Natural killer cell (primary cell): ENCODE results near the gene KLF8. TPM values are rescaled to one million over a fixed set of nuclear protein-coding genes. Genes with fewer than 3 reads are reported as not detected.

ENCODE experiments used
- ATAC-seq, 3 donors: fragments of 150-1000 bp in 2 of 3; fragments of 200-7000 bp in 1 of 3; cut with Tn5 transposase; 1 replicate in 1 of 3; 2 replicates in 2 of 3; pipeline ENCODE4 v1.10.0; 2021; ENCODE audit warnings: mild to moderate bottlenecking in 2 of 3, moderate library complexity in 2 of 3
- DNase-seq, 2 donors: peaks; one replicate each; pipeline versions ENCODE4 v3.0.0 to v3.0.0-alpha.2; 2013 to 2021; ENCODE audit warnings: mixed read lengths in 1 of 2
- H3K27ac ChIP-seq: one replicate; pipeline ENCODE4 v1.5.1; 2013; ENCODE audit warnings: mild to moderate bottlenecking, low read length
- H3K27me3 ChIP-seq: one replicate; pipeline ENCODE4 v1.6.1; 2013; ENCODE audit warnings: low read length; ENCODE audit not compliant: control insufficient read depth, insufficient read depth
- H3K36me3 ChIP-seq: one replicate; pipeline ENCODE4 v1.6.1; 2013; ENCODE audit warnings: low read length; ENCODE audit not compliant: control insufficient read depth, insufficient read depth
- H3K4me1 ChIP-seq: one replicate; pipeline ENCODE4 v1.6.1; 2013; ENCODE audit warnings: low read length; ENCODE audit not compliant: control insufficient read depth, insufficient read depth
- H3K4me3 ChIP-seq: one replicate; pipeline ENCODE4 v1.5.1; 2013; ENCODE audit warnings: low read length
- H3K9me3 ChIP-seq: one replicate; pipeline ENCODE4 v1.6.1; 2013; ENCODE audit warnings: low read length; ENCODE audit not compliant: control insufficient read depth, insufficient read depth
- H3K27ac Mint-ChIP-seq, 2 donors: one replicate each; pipeline ENCODE4 v1.8.0; 2022; ENCODE audit warnings: mild to moderate bottlenecking in 2 of 2, mixed read lengths in 2 of 2, moderate library complexity in 1 of 2
- H3K27me3 Mint-ChIP-seq, 2 donors: one replicate each; pipeline ENCODE4 v1.8.0; 2022; ENCODE audit warnings: low read depth in 2 of 2, mixed read lengths in 2 of 2
- H3K36me3 Mint-ChIP-seq: one replicate; pipeline ENCODE4 v1.8.0; 2022; ENCODE audit warnings: mixed read lengths
- H3K4me1 Mint-ChIP-seq, 2 donors: one replicate each; pipeline ENCODE4 v1.8.0; 2022; ENCODE audit warnings: mixed read lengths in 2 of 2
- H3K4me3 Mint-ChIP-seq: one replicate; pipeline ENCODE4 v1.8.0; 2022; ENCODE audit warnings: mild to moderate bottlenecking, moderate library complexity, mixed read lengths
- H3K9me3 Mint-ChIP-seq, 2 donors: one replicate each; pipeline ENCODE4 v1.8.0; 2022; ENCODE audit warnings: mixed read lengths in 2 of 2
- CTCF ChIP-seq: fragments of 200-600 bp; IDR thresholded peaks from one replicate; pipeline ENCODE4 v1.8.0; 2022; ENCODE audit warnings: antibody characterized with exemption
- WGBS: methylation state at CpG from one replicate; pipeline ENCODE4 v1.1.7; 2013; ENCODE audit warnings: missing lambda C conversion rate; ENCODE audit not compliant: insufficient coverage; 5-methylcytosine and 5-hydroxymethylcytosine counted together
- intact Hi-C: fragments of 100-400 bp; cut with micrococcal nuclease; formaldehyde crosslinking; loops from one replicate; pipeline ENCODE4 v1.14.2; 2022
- total RNA-seq, 4 donors: library from RNA; stranded (reverse); fragments of 120-200 nt in 1 of 4; gene quantifications; one replicate each; pipeline versions ENCODE4 v1.2.3 to v1.2.4, GENCODE V29; 2013 to 2022

The KLF8 gene
- total RNA-seq, 3 donors from 2014 or later (not counting 1 experiment from before 2014, with no cell fraction given), result 6.7 to 11.9 (median 11.2) TPM

GRCh38 chrX:56278692-56279091, 46.5 kb downstream of the KLF8 start:
- no peaks in the 10 kb centered on the region for H3K4me1 ChIP-seq
- peaks cover 0 to 9% of the 10 kb centered on the region in 2 donors for H3K27me3 Mint-ChIP-seq
- H3K27me3 ChIP-seq, result no peaks in the 10 kb centered on the region
- no peak for TF ChIP-seq CTCF
- H3K27ac Mint-ChIP-seq, result no peak overlapping the region
- H3K4me3 Mint-ChIP-seq, result no peak overlapping the region
- no peaks in the 10 kb centered on the region for H3K36me3 ChIP-seq
- H3K4me3 ChIP-seq, result no peak overlapping the region
- DNase-seq, result no peak
- H3K36me3 Mint-ChIP-seq, result no peaks in the 10 kb centered on the region
- no peak for ATAC-seq
- 83% methylated on average over 1 of the region's 1 CpG for WGBS
- no peaks in the 10 kb centered on the region for H3K4me1 Mint-ChIP-seq
- H3K27ac ChIP-seq, result no peak overlapping the region
- H3K9me3 Mint-ChIP-seq, result no peaks in the 10 kb centered on the region
- H3K9me3 ChIP-seq, result no peaks in the 10 kb centered on the region
- intact Hi-C loops, result no loop called here

- WGBS, result 93% methylated on average over 2 of the region's 2 CpGs
- intact Hi-C loops, result loop anchor here (5.0 kb wide), 1 partner anchor 447 kb away; the partner anchor contains the start of gene NBDY
- no peaks in the 10 kb centered on the region for H3K36me3 ChIP-seq
- no peaks in the 10 kb centered on the region for H3K4me1 Mint-ChIP-seq
- no peaks in the 10 kb centered on the region for H3K4me1 ChIP-seq
- no peak overlapping the region for H3K27ac Mint-ChIP-seq
- no peak overlapping the region for H3K4me3 Mint-ChIP-seq
- no peak for DNase-seq
- no peaks in the 10 kb centered on the region for H3K27me3 ChIP-seq
- peaks cover 0 to 5% of the 10 kb centered on the region in 2 donors for H3K27me3 Mint-ChIP-seq
- no peak overlapping the region for H3K27ac ChIP-seq
- no peak overlapping the region for H3K4me3 ChIP-seq
- TF ChIP-seq CTCF, result no peak
- ATAC-seq, result no peak
- no peaks in the 10 kb centered on the region for H3K36me3 Mint-ChIP-seq
- no peaks in the 10 kb centered on the region for H3K9me3 ChIP-seq
- no peaks in the 10 kb centered on the region for H3K9me3 Mint-ChIP-seq
Measured at GRCh38 chrX:56279863-56280262, 47.7 kb downstream of the KLF8 start.

GRCh38 chrX:56281789-56282188, 49.6 kb downstream of the KLF8 start:
- no peak overlapping the region for H3K4me3 Mint-ChIP-seq
- no peaks in the 10 kb centered on the region for H3K9me3 ChIP-seq
- no peak for TF ChIP-seq CTCF
- H3K4me1 Mint-ChIP-seq, result no peaks in the 10 kb centered on the region
- intact Hi-C loops, result loop anchor here (5.0 kb wide), 1 partner anchor 446 kb away; the partner anchor contains the start of gene NBDY
- H3K27me3 ChIP-seq, result no peaks in the 10 kb centered on the region
- H3K4me1 ChIP-seq, result no peaks in the 10 kb centered on the region
- H3K36me3 Mint-ChIP-seq, result no peaks in the 10 kb centered on the region
- no peak overlapping the region for H3K27ac ChIP-seq
- no peak overlapping the region for H3K27ac Mint-ChIP-seq
- no peaks in the 10 kb centered on the region for H3K9me3 Mint-ChIP-seq
- H3K4me3 ChIP-seq, result no peak overlapping the region
- peaks cover 0 to 5% of the 10 kb centered on the region in 2 donors for H3K27me3 Mint-ChIP-seq
- H3K36me3 ChIP-seq, result no peaks in the 10 kb centered on the region
- ATAC-seq, result no peak
- peak in 1 of 2 donors; percentile 69 for DNase-seq

GRCh38 chrX:56284269-56284668, 52.1 kb downstream of the KLF8 start:
- no peak for TF ChIP-seq CTCF
- no peak overlapping the region for H3K4me3 Mint-ChIP-seq
- no peaks in the 10 kb centered on the region for H3K9me3 Mint-ChIP-seq
- H3K4me3 ChIP-seq, result no peak overlapping the region
- no peak overlapping the region for H3K27ac Mint-ChIP-seq
- no peaks in the 10 kb centered on the region for H3K4me1 Mint-ChIP-seq
- no peaks in the 10 kb centered on the region for H3K36me3 ChIP-seq
- DNase-seq (no peak), ATAC-seq (no peak)
- 94% methylated on average over 13 of the region's 13 CpGs for WGBS
- H3K36me3 Mint-ChIP-seq, result no peaks in the 10 kb centered on the region
- no peak overlapping the region for H3K27ac ChIP-seq
- no peaks in the 10 kb centered on the region for H3K4me1 ChIP-seq
- intact Hi-C loops, result loop anchor here (5.0 kb wide), 1 partner anchor 443 kb away; the partner anchor contains the start of gene NBDY
- H3K27me3 ChIP-seq, result no peaks in the 10 kb centered on the region
- H3K27me3 Mint-ChIP-seq, result peaks cover 0 to 5% of the 10 kb centered on the region in 2 donors
- H3K9me3 ChIP-seq, result no peaks in the 10 kb centered on the region
